ENCODE measurements around the gene WFDC8.
"Not testable (repeated sequence)": the region's sequence is repeated elsewhere in the genome, so short reads cannot be mapped to it uniquely, and the experiment has no call there.

Gene WFDC8

GRCh38 chr20:45579184-45579583 lies at the start of gene WFDC8:
TSS of gene WFDC8 (minus strand) at chr20:45579284. CDS start at chr20:45579247, 37 bp downstream.
- DNase-seq = no peak

GRCh38 chr20:45626540-45626939 lies 47.5 kb upstream of the WFDC8 start:
- DNase-seq = no peak

GRCh38 chr20:45621593-45621992 lies 42.5 kb upstream of the WFDC8 start:
- DNase-seq = no peak

GRCh38 chr20:45617591-45617990 lies 38.5 kb upstream of the WFDC8 start:
- no peak for DNase-seq

GRCh38 chr20:45612314-45612713 lies 33.2 kb upstream of the WFDC8 start:
- DNase-seq = no peak

- DNase-seq = no peak
These were observed 32.0 kb upstream of the WFDC8 start for GRCh38 chr20:45611054-45611453.

GRCh38 chr20:45607810-45608209 lies 28.7 kb upstream of the WFDC8 start:
- DNase-seq = no peak

- no peak for DNase-seq
These were observed 16.2 kb upstream of the WFDC8 start for GRCh38 chr20:45595235-45595634.

- DNase-seq = no peak
These were observed 14.4 kb upstream of the WFDC8 start for GRCh38 chr20:45593498-45593897.

- no peak for DNase-seq
These were observed 13.6 kb upstream of the WFDC8 start for GRCh38 chr20:45592574-45593189.

GRCh38 chr20:45589725-45590124 lies 10.6 kb upstream of the WFDC8 start:
- DNase-seq = no peak

- DNase-seq = no peak
These were observed 9.7 kb upstream of the WFDC8 start for GRCh38 chr20:45588800-45589199.

GRCh38 chr20:45585986-45586385 lies 6.9 kb upstream of the WFDC8 start:
- not testable (repeated sequence) for DNase-seq

GRCh38 chr20:45584294-45584693 lies 5.2 kb upstream of the WFDC8 start:
- DNase-seq = not testable (repeated sequence)

- no peak for DNase-seq
These were observed 4.4 kb upstream of the WFDC8 start for GRCh38 chr20:45583502-45583901.

- DNase-seq = no peak
These were observed 2.6 kb upstream of the WFDC8 start for GRCh38 chr20:45581702-45582101.

GRCh38 chr20:45578231-45578630 lies 853 bp downstream of the WFDC8 start:
- no peak for DNase-seq

GRCh38 chr20:45576995-45577394 lies 2.1 kb downstream of the WFDC8 start:
- DNase-seq = no peak

- DNase-seq = no peak
These were observed 3.2 kb downstream of the WFDC8 start for GRCh38 chr20:45575931-45576330.

- not testable (repeated sequence) for DNase-seq
These were observed 9.4 kb downstream of the WFDC8 start for GRCh38 chr20:45569650-45570049.

- no peak for DNase-seq
These were observed 14.3 kb downstream of the WFDC8 start for GRCh38 chr20:45564760-45565276.

GRCh38 chr20:45555198-45555597 lies 23.9 kb downstream of the WFDC8 start:
- no peak for DNase-seq

GRCh38 chr20:45552456-45552855 lies 26.6 kb downstream of the WFDC8 start:
- no peak for DNase-seq

GRCh38 chr20:45550765-45551164 lies 28.3 kb downstream of the WFDC8 start:
- DNase-seq = no peak

GRCh38 chr20:45548410-45548809 lies 30.7 kb downstream of the WFDC8 start:
- no peak for DNase-seq

Data from right hindlimb (tissue), 1 donor.